Thyroid gland (tissue), 4 donors: Measurements from ENCODE around the gene CHI3L1.

ENCODE experiments used
- CTCF ChIP-seq, 6 experiments: fragments of 200-600 bp in 3 of 6; fragments of 450-650 bp in 3 of 6; sonication (generic) in 3 of 6; IDR thresholded peaks; one replicate each; pipeline ENCODE4 v1.5.1; 2016 to 2019; ENCODE audit warnings: antibody characterized with exemption in 6 of 6, mild to moderate bottlenecking in 2 of 6, inconsistent platforms in 1 of 6, moderate library complexity in 1 of 6
- POLR2A ChIP-seq, 2 donors: fragments of 450-650 bp; IDR thresholded peaks; one replicate each; pipeline ENCODE4 v1.6.1; 2017; ENCODE audit warnings: antibody characterized with exemption in 2 of 2, mild to moderate bottlenecking in 2 of 2, moderate library complexity in 1 of 2

GRCh38 chr1:203215573-203215972, 29.1 kb upstream of the CHI3L1 start:
- TF ChIP-seq CTCF (IDR thresholded peaks at IDR 0.05) (no peak), POLR2A (IDR thresholded peaks at IDR 0.05) (no peak)
